NCI-H1105 treated with DMSO at 0.1 percent for 48 hours (cell line): Measurements from ENCODE around the gene RBM26.
"Not testable (repeated sequence)": the region's sequence is repeated elsewhere in the genome, so short reads cannot be mapped to it uniquely, and the experiment has no call there.

Experiments used
- DNase-seq: peaks from one replicate; lab custom pipeline; 2025; lab: John Stamatoyannopoulos, UW

Gene RBM26

DNA sequence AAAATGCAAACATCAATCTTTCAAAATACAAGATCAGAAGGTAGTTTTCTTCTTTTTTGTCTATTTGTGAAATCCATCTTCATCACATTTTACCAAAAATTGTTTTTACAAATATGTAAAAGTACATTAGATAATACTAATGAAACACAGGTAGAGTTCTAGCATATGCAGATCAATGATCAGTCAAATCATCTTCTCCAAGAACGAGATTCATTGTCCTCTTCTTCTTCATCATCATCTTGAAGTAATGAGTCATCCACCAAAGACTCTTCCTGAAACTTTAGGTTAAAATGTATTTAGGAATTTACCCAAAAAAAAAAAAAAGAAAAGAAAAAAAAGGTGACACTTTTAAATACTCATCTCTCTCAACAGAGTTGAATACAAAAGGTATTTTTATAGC lies 85.6 kb downstream of the RBM26 start:
- no peak for DNase-seq

DNA sequence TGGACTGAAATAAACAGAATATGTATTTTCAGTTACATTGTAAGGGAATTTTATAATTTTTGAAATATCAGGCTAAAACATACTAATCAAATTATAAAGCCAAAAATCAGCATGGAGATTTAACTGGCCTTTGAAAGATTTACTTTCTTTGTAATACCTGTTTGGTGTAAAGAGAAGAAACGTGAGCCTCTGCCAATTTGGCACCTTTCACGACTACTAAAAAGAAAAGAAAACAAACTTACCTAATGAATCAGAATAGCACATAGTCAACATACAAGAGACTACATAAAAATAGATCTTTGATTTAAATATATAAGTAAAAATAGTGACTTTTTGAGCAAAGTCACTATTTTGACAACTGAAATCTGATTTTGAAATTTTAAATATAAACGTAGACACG lies 87.4 kb downstream of the RBM26 start:
- DNase-seq = no peak

DNA sequence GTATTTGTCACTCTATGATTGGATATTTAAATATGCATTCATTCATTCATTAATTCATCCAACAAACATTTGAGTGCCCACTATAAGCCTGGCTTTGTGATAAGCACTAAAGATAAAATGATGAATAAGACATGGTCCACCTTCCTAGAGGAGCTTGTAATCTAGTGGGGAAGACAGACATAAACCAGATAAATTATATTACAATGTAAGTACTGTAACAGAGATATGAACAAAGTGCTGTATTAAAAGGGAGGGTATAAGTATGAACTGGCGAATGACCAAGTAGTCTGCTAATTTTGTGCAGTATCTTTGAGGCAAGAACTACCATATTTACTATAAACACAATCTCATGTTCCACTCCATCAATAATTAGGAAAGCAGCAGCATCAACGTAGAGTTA lies 88.2 kb downstream of the RBM26 start:
- no peak for DNase-seq

DNA sequence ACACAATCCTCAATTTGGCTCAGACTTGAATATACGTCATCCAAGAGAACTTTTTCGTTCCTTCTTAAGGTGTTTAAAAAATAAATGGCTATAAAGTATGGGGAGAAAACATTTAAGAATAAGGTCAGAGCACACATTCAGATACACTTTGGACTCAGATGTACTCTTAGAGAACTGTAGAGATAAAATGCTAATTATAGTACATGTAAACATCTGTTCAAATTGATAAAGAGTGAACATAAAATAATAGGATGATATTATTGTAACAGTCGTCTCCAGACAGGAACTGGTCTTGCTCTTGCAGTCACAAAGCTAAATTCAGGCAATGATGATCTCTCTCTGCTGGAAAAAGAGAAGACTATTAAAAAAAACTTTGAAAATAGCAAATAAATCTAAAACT lies 91.4 kb downstream of the RBM26 start:
- no peak for DNase-seq

DNA sequence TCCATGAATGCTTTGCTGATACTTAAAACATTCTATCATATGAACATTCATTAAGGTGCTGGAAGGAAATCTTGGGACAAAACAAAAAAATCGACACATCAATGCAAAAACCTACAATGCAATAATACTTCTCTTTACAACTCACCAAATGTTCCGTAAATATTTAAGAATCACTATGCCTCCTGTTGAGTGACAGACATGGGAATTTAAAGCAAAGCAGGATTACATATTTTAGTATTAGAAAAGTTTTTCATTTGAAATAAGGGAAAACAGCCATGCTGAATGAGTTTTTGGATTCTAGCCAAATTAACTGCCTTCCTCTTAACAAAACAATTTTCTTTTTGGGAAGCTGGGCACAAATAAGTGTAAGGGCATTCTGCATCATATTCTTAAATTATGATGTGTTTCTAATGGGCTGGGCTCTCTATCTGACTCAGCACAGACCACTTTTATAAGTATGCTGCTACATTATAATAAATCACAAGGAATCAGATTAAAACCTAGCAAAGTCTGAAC lies 93.7 kb downstream of the RBM26 start:
- DNase-seq = no peak

DNA sequence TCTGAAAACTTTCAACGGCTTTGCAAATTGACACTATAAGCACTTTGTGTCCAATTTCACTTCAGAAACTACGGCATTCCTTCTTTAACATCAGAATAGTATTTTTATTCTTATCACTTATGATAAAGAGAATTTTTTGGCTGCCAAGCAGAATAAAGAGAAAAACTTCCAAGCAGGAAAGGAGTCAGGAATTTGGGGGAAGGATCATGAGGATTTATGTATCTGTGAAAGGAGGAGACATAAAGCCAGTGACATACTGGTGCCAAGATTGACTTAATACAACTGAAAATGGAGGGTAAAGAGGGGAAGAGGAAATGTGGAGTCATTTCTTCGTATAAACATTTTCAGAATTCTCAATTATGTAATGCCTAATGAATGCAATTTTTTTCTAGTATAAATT lies 94.7 kb downstream of the RBM26 start:
- DNase-seq = no peak

DNA sequence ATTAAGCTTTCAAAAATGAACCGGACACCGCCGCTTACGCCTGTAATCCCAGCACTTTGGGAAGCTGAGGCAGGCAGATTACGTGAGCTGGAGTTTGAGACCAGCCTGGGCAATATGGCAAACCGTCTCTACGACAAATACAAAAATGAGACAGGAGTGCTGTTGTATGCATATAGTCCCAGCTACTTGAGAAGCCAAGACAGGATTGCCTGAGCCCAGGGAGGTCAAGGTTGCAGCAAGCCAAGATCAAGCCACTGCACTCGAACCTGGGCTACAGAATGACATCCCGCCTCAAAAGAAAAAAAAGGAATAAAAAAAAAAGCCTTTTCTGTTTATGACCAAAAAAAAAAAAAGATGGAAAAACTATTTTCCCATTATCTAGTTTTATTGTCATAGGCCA lies 96.4 kb downstream of the RBM26 start:
- no peak for DNase-seq

DNA sequence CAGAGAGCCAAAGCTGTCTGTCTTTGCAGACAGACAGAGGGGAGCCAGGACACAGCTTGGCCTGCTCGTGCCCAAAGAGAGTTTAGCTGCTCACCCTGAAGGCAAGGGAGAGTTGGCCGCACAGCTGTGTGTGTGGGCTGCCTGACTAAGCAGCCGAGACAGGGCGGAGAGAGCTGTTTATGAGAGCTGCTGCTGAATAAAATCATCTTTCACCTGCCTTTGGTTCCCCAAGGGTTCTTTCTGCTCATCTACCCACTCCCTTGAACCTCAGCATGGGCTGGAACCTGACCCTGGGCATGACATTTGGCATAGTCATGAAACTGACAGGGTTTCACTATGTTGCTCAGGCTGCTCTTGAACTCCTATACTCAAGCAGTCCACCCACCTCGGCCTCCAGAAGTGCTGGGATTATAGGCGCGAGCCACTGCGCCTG lies 98.2 kb downstream of the RBM26 start:
- no peak for DNase-seq

DNA sequence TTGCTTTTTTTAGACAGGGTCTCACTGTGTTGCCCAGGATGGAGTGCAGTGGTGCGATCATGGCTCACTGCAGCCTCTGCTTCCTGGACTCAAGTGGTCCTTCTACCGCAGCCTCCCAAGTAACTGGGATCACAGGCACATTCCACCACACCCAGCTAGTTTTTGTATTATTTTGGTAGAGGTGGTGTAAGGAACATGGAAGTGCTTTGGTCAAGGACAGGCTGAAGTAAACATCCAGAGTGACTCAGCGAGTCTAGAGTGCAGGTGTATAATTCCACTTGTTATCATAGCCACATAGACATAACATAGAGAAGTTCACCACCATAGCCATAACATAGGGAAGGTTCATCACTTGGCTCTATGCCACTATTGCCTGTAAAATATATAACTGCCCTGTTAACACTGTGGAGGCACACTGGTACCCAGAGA lies 98.6 kb downstream of the RBM26 start:
- DNase-seq = no peak

DNA sequence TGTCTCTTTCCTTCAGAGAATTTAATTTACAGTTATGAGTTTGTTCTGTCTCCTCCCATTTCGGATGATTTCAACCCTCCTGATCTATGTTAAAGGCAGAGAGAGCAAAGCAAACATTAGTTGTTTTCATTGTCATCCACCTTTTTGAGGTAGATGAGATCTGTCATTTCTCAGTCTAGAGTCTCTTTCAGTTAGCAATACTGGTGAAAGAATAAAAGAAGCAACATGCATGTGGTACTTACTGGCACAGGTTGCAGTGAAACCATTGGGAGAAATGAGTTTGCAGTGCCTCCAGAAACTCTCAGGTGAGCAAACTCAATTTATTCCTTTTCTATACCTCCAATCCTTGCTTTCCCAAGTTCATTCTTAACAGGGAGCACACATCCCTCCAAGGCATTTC lies 99.4 kb downstream of the RBM26 start:
- no peak for DNase-seq

DNA sequence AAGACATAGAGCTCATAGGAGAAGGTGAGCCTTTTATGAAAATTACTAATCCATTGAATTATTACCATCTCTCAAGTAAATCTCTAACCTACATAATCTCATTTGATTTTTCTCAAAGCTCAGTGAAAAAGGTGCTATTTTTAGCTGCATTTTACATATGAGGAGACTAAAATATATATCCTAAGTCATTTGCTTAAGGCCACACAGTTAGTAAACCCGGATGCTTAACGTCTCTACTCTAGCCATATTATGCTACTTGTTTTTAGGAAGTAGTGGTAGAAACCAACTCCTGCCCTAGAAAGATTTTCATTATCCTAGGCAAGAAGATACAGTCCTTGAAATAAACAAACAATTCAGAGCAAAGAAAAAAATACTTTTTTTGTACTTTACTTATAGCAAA lies 108.9 kb downstream of the RBM26 start:
- no peak for DNase-seq

DNA sequence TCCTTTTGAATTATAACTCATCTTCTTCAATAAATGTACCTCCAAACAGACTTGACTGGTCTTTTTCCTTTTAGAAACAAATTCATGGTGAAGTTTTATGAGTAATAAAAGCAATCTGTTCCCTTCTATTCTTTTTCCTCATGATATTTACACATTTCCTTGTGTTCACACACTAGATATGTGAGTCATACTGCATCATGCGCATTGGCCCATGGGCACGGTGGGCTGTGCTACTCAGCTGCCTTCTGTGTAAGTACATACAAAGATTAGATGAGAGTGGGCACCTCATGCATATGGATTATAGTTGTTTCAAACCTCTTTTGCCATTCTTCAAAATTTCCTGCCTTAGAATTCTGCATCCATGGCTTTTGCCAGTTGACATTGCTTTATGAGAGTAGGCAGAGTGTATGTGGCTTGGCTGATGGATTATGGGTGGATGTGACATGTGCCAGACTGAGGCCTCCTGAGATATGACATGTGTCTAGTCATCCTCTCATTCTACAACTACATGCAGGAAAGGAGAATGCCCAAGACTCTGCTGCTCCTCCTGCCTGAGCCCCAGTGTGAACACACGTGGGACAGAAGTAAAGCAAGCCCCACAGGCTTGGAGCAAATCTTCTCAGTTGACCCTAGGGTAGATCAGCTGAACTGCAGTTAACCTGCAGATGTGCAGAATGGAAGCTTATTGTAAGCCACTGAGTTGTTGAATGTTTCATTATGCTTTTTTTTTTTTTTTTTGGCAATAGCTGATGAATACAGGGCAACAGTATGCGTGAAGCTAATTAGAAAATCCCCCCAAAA lies 109.9 kb downstream of the RBM26 start:
- no peak for DNase-seq

DNA sequence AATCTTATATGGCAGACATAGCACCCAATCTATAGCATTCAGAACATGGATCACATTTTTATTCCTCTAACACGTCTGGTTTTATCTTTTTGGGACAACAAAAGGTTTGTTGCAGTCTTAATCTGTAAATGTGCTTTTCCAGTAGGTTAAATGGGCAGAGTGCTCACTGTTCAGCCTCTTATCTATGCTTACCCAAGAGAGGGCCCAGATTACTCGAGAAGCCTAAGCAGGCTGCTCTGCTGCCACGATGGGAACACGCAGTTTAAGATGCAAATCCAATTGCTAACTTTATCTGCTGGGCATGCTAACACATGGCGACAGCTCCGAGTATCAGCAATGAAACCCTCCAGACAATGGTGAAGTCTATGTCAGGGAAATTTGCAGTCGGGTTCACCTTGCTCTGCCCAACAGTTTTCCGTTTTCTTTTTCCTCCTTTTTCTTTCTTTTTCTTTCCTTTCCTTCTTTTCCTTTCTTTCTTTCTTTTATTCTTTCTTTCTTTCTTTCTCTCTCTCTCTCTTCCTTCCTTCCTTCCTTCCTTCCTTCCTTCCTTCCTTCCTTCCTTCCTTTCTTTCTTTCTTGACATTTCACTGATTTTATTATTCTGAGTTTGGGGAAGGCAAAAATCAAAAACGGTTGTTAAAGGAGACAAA lies 115.3 kb downstream of the RBM26 start:
- no peak for DNase-seq

DNA sequence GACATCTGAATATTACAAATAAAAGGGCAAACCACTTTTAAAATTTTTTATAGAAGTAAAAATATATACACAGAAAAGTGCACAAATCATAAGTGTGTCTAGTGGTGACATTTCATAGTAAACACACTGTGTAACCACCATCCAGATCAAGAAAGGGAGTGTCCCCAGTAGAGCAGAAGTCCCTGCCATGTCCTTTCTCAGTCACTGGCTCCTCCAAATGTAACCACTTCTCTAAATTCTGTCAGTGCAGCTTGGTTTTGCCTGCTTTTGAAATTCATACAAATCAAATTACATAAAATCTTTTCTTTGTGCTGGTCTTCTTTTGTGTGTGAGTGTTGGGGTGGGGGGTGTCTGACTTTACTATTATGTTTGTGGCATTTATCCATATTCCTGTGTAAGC lies 116.5 kb downstream of the RBM26 start:
- DNase-seq = no peak

DNA sequence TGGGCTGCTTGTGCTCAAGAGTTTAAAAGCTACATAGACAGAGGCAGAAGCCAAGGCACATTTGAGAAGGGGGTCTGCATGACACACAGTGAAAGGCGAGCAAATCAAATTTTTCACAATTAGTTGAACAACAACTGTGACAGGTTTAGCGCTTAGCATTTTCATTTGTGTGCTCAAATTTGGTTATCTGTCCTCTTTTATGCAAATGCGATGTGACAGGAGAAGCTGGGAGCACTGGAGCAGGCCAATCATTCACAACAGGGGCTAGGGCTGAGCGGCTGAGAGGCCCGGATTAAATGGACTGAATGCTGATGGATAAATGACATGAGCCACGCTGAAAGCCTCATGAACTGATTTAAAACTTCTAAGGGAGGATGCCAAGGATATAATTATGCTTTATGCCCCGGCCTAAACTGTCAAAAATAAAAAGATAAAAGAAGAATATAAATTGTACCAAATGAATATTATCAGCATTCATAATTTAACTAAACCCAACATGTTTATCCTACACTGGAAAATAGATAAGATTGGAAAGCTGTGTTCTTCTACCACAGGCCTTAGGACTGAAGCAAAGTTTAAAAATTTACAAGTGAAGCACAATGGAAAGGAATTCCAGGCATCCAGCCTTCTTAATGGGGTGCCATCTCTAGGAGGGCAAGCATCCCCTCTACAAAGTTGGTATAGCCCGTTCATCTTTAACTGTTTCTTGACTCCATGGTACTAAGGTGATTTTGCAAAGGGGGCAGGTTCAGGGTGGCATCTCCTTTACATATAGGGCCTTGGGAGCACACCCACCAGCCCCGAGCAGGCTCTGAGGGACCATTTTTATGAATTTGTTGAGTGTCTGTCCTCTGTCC lies 117.9 kb downstream of the RBM26 start:
- no peak for DNase-seq

DNA sequence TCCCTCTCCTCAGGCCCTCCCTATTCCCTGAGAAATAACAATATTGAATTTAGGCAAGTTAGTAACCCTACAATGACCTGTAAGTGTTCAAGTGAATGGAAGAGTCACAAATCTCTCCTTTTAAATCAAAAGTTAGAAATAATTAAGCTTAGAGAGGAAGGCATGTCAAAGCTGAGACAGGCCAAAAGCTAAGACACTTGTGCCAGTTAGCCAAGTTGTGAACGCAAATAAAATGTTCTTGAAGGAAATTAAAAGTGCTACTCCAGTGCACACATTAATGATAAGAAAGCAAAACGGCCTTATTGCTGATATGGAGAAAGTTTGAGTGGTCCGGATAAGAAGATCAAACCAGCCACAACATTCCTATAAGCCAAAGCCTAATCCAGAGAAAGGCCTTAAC lies 120.9 kb downstream of the RBM26 start:
- no peak for DNase-seq

DNA sequence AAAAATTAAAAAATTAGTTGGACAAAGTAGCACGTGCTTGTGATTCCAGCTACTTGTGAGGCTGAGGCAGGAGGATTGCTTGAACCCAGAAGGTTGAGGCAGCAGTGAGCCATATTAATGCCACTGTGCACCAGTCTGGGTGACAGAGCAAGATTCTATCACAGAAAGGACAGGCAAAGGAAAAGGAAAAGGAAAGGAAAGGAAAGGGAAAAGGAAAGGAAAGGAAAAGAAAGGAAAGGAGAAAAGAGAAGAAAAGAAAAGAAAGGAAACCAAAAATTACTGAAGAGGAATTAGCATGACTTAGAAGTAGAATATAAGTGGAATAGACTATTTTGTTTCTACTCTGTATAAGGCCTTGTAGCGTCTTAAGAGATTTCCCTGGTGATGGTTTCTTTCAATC lies 122.3 kb downstream of the RBM26 start:
- no peak for DNase-seq

DNA sequence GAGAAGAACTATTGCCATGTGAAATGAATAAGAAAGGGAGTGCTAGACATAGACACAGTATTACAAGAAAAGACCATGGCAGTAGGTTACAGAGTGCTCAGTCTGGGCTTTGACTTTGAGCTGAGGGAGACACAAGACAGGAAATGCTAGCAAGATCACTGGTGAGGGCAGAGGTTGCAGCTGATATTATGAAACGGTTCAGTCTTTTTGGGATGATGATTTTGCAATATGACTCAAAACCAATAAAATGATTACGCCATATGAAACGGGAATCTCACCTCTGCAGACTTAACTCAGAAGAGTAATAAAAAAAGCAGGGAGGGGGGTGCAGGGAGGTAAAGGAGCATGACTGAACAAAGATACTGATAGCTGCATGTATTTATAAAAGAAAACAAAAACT lies 123.1 kb downstream of the RBM26 start:
- no peak for DNase-seq

DNA sequence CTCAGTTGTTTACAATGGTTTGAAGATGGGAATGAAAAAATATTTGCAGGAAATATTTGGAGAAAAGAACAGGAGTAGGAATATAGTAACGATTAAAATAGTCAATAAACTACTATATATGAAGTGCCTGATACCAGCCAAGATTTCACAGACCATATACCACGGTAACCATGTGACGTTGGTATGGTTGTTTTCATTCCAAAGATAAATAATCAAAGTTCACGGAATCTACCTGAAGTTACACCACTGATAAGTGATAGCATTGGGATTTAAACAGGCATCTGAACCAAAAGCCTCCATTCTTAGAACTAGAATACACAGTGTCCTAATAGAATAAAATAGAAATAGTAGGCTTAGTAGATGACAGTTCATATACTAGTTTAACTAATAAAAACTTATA lies 123.5 kb downstream of the RBM26 start:
- DNase-seq = no peak

DNA sequence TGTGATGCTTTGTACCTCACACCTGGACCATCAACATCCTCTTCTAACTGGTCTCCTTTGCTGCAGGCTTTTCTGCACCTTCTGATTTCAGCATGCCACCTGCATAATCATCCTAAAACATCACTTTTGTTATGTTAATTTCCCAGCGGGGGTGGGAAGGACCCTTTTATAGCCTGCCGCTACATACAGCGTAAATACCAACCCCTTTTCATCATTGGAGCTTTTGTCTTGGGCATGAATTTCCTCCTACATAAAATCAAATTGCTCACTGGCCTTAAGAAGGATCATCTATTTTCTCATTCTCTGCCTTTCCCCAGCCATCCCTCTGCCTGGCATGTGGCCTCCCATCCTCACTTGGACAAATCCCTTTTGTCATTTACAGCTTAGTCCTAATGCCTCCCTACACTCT lies 124.7 kb downstream of the RBM26 start:
- no peak for DNase-seq

DNA sequence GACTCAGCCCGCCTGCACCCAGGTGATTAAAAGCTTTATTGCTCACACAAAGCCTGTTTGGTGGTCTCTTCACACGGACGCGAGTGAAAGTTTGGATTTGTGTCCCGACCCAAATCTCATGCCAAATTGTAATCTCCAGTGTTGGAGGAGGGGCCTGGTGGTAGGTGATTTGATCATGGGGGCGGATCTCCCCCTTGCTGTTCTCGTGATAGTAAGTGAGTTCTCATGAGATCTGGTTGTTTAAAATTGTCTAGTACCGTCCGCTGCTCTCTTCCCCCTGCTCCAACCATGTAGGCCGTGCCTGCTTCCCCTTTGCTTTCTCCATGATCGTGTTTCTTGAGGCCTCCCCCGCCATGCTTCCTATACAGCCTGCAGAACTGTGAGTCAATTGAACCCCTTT lies 126.3 kb downstream of the RBM26 start:
- DNase-seq = not testable (repeated sequence)

DNA sequence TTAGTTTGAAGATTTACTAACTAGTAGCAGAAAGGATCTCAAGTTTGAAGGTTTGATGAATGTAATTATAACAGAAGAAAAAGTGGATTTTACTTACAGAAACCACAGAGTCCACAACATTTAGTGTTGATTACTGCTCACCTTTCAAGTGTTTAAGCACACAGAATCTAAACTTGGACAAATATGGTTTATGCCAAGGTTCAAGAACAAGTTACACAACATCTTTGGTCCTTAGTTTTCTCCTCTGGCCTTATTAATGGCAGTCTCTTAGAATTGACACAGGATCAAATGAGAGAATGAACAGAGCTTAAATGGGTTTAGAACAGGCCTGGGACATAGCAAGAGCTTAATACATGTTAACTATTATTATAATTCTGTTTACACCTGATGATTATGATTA lies 133.0 kb downstream of the RBM26 start:
- no peak for DNase-seq

DNA sequence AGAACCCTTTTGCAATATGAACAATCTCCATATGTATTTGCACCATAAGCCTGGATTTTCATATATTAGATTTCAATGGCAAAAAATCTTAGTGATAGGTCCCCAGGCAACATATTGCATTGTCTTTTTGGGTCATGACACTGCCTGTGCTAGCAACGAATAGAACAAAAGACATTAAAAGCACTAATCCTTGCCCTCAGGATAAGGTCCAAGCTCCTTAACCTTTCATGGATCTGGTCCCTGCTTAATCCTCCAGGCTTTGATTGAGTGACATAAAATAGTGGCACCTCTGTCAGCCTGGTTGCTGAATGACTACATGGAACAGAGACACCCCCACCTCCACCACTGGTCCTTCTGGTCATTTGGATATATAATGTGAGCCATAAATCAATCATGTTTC lies 134.4 kb downstream of the RBM26 start:
- no peak for DNase-seq
